Measurements from ENCODE around the gene PTK7. TPM values are rescaled to one million over a fixed set of nuclear protein-coding genes. Genes with fewer than 3 reads are reported as not detected.
"Not testable (repeated sequence)": the region's sequence is repeated elsewhere in the genome, so short reads cannot be mapped to it uniquely, and the experiment has no call there.

Gene PTK7
- total and polyA plus RNA-seq, 8 donors = 4.0 to 64.9 (median 27.4) TPM

- Histone ChIP-seq H3K36me3 (peaks cover 65 to 97% (median 96%) of the 10 kb centered on the region in 4 donors), H3K4me3 (no peak overlapping the region), H3K27me3 (no peaks in the 10 kb centered on the region), H3K4me1 (peaks cover 0 to 5% (median 0%) of the 10 kb centered on the region in 4 donors), H3K9me3 (no peaks in the 10 kb centered on the region), H3K27ac (no peak overlapping the region)
- TF ChIP-seq POLR2A (IDR thresholded peaks at IDR 0.05) (no peak), POLR2AphosphoS5 (IDR thresholded peaks at IDR 0.05) (no peak), EP300 (IDR thresholded peaks at IDR 0.05) (no peak)
- TF ChIP-seq, protein P1, sequence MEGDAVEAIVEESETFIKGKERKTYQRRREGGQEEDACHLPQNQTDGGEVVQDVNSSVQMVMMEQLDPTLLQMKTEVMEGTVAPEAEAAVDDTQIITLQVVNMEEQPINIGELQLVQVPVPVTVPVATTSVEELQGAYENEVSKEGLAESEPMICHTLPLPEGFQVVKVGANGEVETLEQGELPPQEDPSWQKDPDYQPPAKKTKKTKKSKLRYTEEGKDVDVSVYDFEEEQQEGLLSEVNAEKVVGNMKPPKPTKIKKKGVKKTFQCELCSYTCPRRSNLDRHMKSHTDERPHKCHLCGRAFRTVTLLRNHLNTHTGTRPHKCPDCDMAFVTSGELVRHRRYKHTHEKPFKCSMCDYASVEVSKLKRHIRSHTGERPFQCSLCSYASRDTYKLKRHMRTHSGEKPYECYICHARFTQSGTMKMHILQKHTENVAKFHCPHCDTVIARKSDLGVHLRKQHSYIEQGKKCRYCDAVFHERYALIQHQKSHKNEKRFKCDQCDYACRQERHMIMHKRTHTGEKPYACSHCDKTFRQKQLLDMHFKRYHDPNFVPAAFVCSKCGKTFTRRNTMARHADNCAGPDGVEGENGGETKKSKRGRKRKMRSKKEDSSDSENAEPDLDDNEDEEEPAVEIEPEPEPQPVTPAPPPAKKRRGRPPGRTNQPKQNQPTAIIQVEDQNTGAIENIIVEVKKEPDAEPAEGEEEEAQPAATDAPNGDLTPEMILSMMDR (IDR thresholded peaks at IDR 0.05) = no peak
- WGBS, 5 donors = 94 to 96% (median 95%) methylated on average over 10 to 18 of the region's 18 CpGs
- intact Hi-C loops (cut with DNase I; ENCODE audit: low total_unique reads) = no loop called here
- DNase-seq = no peak
Observed at GRCh38 chr6:43040542-43041257, 35.4 kb upstream of the PTK7 start.

- H3K36me3 ChIP-seq = peaks cover 65 to 97% (median 96%) of the 10 kb centered on the region in 4 donors
- intact Hi-C loops (cut with DNase I; ENCODE audit: low total_unique reads); H3K27me3 ChIP-seq; H3K27ac ChIP-seq; DNase-seq; H3K4me1 ChIP-seq; H3K4me3 ChIP-seq; H3K9me3 ChIP-seq: not testable (repeated sequence)
- 88 to 95% (median 90%) methylated on average over 7 to 8 of the region's 8 CpGs for WGBS, 5 donors
Observed at GRCh38 chr6:43041475-43041874, 34.6 kb upstream of the PTK7 start.

- no peak overlapping the region for H3K27ac ChIP-seq
- no peak for DNase-seq
- no peaks in the 10 kb centered on the region for H3K27me3 ChIP-seq
- WGBS, 5 donors = 91 to 95% (median 93%) methylated on average over 7 to 9 of the region's 9 CpGs
- H3K9me3 ChIP-seq = no peaks in the 10 kb centered on the region
- no peaks in the 10 kb centered on the region for H3K4me1 ChIP-seq
- no peak for TF ChIP-seq POLR2A (IDR thresholded peaks at IDR 0.05)
- no peak for TF ChIP-seq EP300 (IDR thresholded peaks at IDR 0.05)
- TF ChIP-seq, protein P1 (IDR thresholded peaks at IDR 0.05) = no peak
- TF ChIP-seq POLR2AphosphoS5 (IDR thresholded peaks at IDR 0.05) = no peak
- peaks cover 59 to 97% (median 96%) of the 10 kb centered on the region in 4 donors for H3K36me3 ChIP-seq
- intact Hi-C loops (cut with DNase I; ENCODE audit: low total_unique reads) = no loop called here
- no peak overlapping the region for H3K4me3 ChIP-seq
Observed at GRCh38 chr6:43043310-43043709, 32.8 kb upstream of the PTK7 start.

DNA sequence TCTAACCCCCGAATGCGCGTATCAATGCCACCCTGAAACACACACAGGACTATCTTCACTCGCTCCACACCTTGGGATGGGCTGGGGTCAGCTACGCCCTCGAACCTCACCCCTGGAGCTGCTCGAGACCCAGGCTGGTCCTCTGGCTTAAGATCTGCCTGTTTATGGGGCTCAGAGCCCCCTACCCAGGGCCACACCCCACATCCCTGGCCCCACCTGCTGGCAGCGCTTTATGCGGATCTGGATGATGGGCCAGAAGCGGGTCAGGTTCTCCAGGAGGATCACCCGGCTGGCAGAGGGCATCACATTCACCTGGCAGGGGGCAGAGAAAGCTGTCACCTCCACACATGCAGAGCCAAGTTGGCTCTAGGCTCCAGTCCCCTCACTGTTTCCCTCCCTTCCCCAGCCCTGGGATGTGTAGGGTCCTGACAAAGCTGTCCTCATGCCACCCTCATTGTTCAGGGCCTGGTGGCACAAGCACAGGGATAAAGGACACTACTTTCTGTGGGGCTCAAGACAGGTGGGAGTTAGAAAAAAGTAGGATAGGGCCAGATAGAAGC is 30.7 kb upstream of the PTK7 start:
- H3K4me1 ChIP-seq = no peaks in the 10 kb centered on the region
- H3K27ac ChIP-seq = no peak overlapping the region
- no peak overlapping the region for H3K4me3 ChIP-seq
- intact Hi-C loops (cut with DNase I; ENCODE audit: low total_unique reads) = no loop called here
- H3K9me3 ChIP-seq = no peaks in the 10 kb centered on the region
- no peak for DNase-seq
- TF ChIP-seq EP300 (IDR thresholded peaks at IDR 0.05) = no peak
- TF ChIP-seq, protein P1 (IDR thresholded peaks at IDR 0.05) = no peak
- TF ChIP-seq POLR2AphosphoS5 (IDR thresholded peaks at IDR 0.05) = no peak
- TF ChIP-seq POLR2A (IDR thresholded peaks at IDR 0.05) = no peak
- H3K27me3 ChIP-seq = no peaks in the 10 kb centered on the region
- peaks cover 60 to 98% (median 96%) of the 10 kb centered on the region in 4 donors for H3K36me3 ChIP-seq
- 84 to 94% (median 93%) methylated on average over 6 to 11 of the region's 11 CpGs for WGBS, 5 donors

GRCh38 chr6:43047998-43048397 is 28.1 kb upstream of the PTK7 start:
- intact Hi-C loops (cut with DNase I; ENCODE audit: low total_unique reads) = no loop called here
- DNase-seq = no peak
- Histone ChIP-seq H3K27ac (no peak overlapping the region), H3K36me3 (peaks cover 47 to 84% (median 81%) of the 10 kb centered on the region in 4 donors), H3K9me3 (no peaks in the 10 kb centered on the region), H3K4me1 (peaks cover 8 to 23% (median 17%) of the 10 kb centered on the region in 4 donors), H3K4me3 (no peak overlapping the region), H3K27me3 (no peaks in the 10 kb centered on the region)
- WGBS, 5 donors = 87 to 96% (median 91%) methylated on average over 5 to 7 of the region's 7 CpGs
- TF ChIP-seq, protein P1 (IDR thresholded peaks at IDR 0.05) = no peak
- TF ChIP-seq POLR2A (IDR thresholded peaks at IDR 0.05) (no peak), EP300 (IDR thresholded peaks at IDR 0.05) (no peak), POLR2AphosphoS5 (IDR thresholded peaks at IDR 0.05) (no peak)
